GM12878 (cell line): ENCODE data around the gene OPN1SW. TPM values are rescaled to one million over a fixed set of nuclear protein-coding genes. Genes with fewer than 3 reads are reported as not detected.

ENCODE experiments used
- ATAC-seq: fragments of 200-7000 bp; cut with Tn5 transposase; 3 replicates; pipeline ENCODE4 v1.9.1; 2020; ENCODE audit warnings: mild to moderate bottlenecking, moderate library complexity
- BruUV-seq: library from RNA; stranded (reverse); fragments of 400-500 nt; replicated peaks from 2 replicates; lab custom pipeline; 2021; lab: Mats Ljungman, UMichigan
- CTCF ChIA-PET: fragments of 300-600 bp; sonication (Branson Sonifier 250); formaldehyde crosslinking; extraction: SDS; loops from one replicate; lab custom pipeline; 2021; ENCODE audit warnings: inconsistent platforms; lab: Yijun Ruan, JAX
- POLR2A ChIA-PET: fragments of 350-600 bp; formaldehyde crosslinking; extraction: SDS; loops from one replicate; lab custom pipeline; 2021; ENCODE audit warnings: inconsistent platforms; lab: Charles Lee
- RAD21 ChIA-PET: fragments of 300-600 bp; sonication (Branson Sonifier 250); formaldehyde crosslinking; loops from one replicate; lab custom pipeline; 2023; ENCODE audit warnings: antibody characterized with exemption; ENCODE audit not compliant: unreplicated experiment; lab: Charles Lee
- SMC1A ChIA-PET: fragments of 300-600 bp; sonication (Branson Sonifier 250); formaldehyde crosslinking; loops from one replicate; lab custom pipeline; 2023; ENCODE audit not compliant: unreplicated experiment, uncharacterized antibody; lab: Charles Lee
- DNase-seq: peaks from one replicate; pipeline ENCODE4 v3.0.0-alpha.2; 2011; ENCODE audit warnings: low read depth, low spot score
- FAIRE-seq: peaks from 3 replicates; lab custom pipeline; 2011; peaks lifted over from hg19 to GRCh38; lab: Jason Lieb, UNC
- H2AFZ ChIP-seq: 2 replicates; pipeline ENCODE4 v1.6.0; 2011; ENCODE audit warnings: low read depth, low read length, control low read depth; ENCODE audit not compliant: control insufficient read depth
- H3K27ac ChIP-seq: 2 replicates; pipeline ENCODE4 v1.5.1; 2011; ENCODE audit warnings: control low read depth; ENCODE audit not compliant: control insufficient read depth, insufficient read depth
- H3K27me3 ChIP-seq, 2 experiments: replicated peaks in 1 of 2; 2 replicates each; pipeline versions ENCODE4 v1.6.0 to v1.6.1; 2011; ENCODE audit warnings: low read length in 1 of 2; ENCODE audit not compliant: control insufficient read depth in 2 of 2, insufficient read depth in 2 of 2
- H3K36me3 ChIP-seq, 2 experiments: 2 replicates each; pipeline ENCODE4 v1.5.1; 2011; ENCODE audit warnings: low read length in 1 of 2; ENCODE audit not compliant: control insufficient read depth in 2 of 2, insufficient read depth in 2 of 2
- H3K4me1 ChIP-seq: 2 replicates; pipeline ENCODE4 v1.6.1; 2011; ENCODE audit warnings: mild to moderate bottlenecking, low read length, moderate library complexity, mixed read lengths; ENCODE audit not compliant: control insufficient read depth, insufficient read depth
- H3K4me2 ChIP-seq: 2 replicates; pipeline ENCODE4 v1.6.0; 2011; ENCODE audit warnings: control low read depth; ENCODE audit not compliant: control insufficient read depth, insufficient read depth
- H3K4me3 ChIP-seq: fragments of 200-600 bp; sonication (generic); 2 replicates; pipeline ENCODE4 v1.5.1; 2016
- H3K79me2 ChIP-seq: 2 replicates; pipeline ENCODE4 v1.6.0; 2011; ENCODE audit warnings: low read length; ENCODE audit not compliant: control insufficient read depth, insufficient read depth
- H3K9ac ChIP-seq: 2 replicates; pipeline ENCODE4 v1.8.0; 2011; ENCODE audit warnings: low read length, control low read depth, mixed read lengths; ENCODE audit not compliant: control insufficient read depth, insufficient read depth
- H3K9me3 ChIP-seq: replicated peaks from 3 replicates; pipeline ENCODE4 v1.5.1; 2011; ENCODE audit warnings: mild to moderate bottlenecking, low read length; ENCODE audit not compliant: control insufficient read depth, insufficient read depth
- H4K20me1 ChIP-seq: 2 replicates; pipeline ENCODE4 v1.6.0; 2011; ENCODE audit not compliant: control insufficient read depth, insufficient read depth
- ATF7 ChIP-seq: fragments of 450-650 bp; IDR thresholded peaks from 2 replicates; pipeline ENCODE4 v1.6.1; 2016; ENCODE audit warnings: low read depth, mild to moderate bottlenecking
- EGR1 ChIP-seq, 2 experiments: IDR thresholded peaks; 1 replicate in 1 of 2; 2 replicates in 1 of 2; pipeline ENCODE4 v1.6.1; 2011 to 2012; ENCODE audit warnings: low read depth in 2 of 2, low read length in 2 of 2, borderline replicate concordance in 1 of 2, mild to moderate bottlenecking in 1 of 2, moderate library complexity in 1 of 2
- FOXM1 ChIP-seq: IDR thresholded peaks from 2 replicates; pipeline ENCODE4 v1.6.1; 2012; ENCODE audit warnings: low read depth, mild to moderate bottlenecking, inconsistent platforms, low read length, moderate library complexity
- HDGF ChIP-seq: fragments of 450-650 bp; IDR thresholded peaks from 2 replicates; pipeline ENCODE4 v1.6.1; 2016; ENCODE audit warnings: antibody characterized with exemption
- POLR2A ChIP-seq: IDR thresholded peaks from 2 replicates; pipeline ENCODE4 v1.6.1; 2011; ENCODE audit warnings: low read depth, mild to moderate bottlenecking, low read length
- SPI1 ChIP-seq: IDR thresholded peaks from 2 replicates; pipeline ENCODE4 v1.6.1; 2011; ENCODE audit warnings: low read depth, mild to moderate bottlenecking, low read length, moderate library complexity, borderline replicate concordance; ENCODE audit not compliant: insufficient read depth
- TBL1XR1 ChIP-seq: IDR thresholded peaks from 2 replicates; pipeline ENCODE4 v1.6.1; 2012; ENCODE audit warnings: low read depth, low read length, improper control_type of control experiment
- ZNF217 ChIP-seq: fragments of 450-650 bp; IDR thresholded peaks from 2 replicates; pipeline ENCODE4 v1.6.1; 2017; ENCODE audit warnings: antibody characterized with exemption, mild to moderate bottlenecking
- ZNF24 ChIP-seq: fragments of 450-650 bp; IDR thresholded peaks from 2 replicates; pipeline ENCODE4 v1.6.1; 2017; ENCODE audit warnings: antibody characterized with exemption, mild to moderate bottlenecking
- in situ Hi-C: fragments of 300-500 bp; cut with MboI; formaldehyde crosslinking; loops from 9 replicates; pipeline ENCODE4 v1.14.3; 2018; ENCODE audit warnings: mixed read lengths
- intact Hi-C: fragments of 100-400 bp; cut with micrococcal nuclease; formaldehyde crosslinking; loops from one replicate; pipeline ENCODE4 v1.14.2; 2022; ENCODE audit not compliant: unreplicated experiment
- polyA plus RNA-seq, 11 experiments: library from polyadenylated mRNA; depleted of rRNA in 4 of 11; unstranded in 6 of 11; stranded (reverse) in 5 of 11; fragments of >200 nt; fragmentation: Nextera tagmentation in 4 of 11; fragmentation: Illumina TruSeq in 1 of 11; extraction: Ambion mirVana in 4 of 11; extraction: Trizol in 1 of 11; gene quantifications; 1 replicate in 1 of 11; 2 replicates in 10 of 11; pipeline versions ENCODE4 v1.2.1 to v1.2.3, GENCODE V29; 2011 to 2016; ENCODE audit warnings: inconsistent platforms in 2 of 11, missing spikeins in 2 of 11, low read depth in 1 of 11
- total RNA-seq, 4 experiments: library from RNA; depleted of rRNA in 3 of 4; stranded (reverse); fragments of >200 nt in 3 of 4; fragmentation: Illumina TruSeq in 1 of 4; extraction: Trizol in 1 of 4; gene quantifications; 2 replicates each; pipeline versions ENCODE4 v1.2.1 to v1.2.3, GENCODE V29; 2013 to 2021
- TF ChIP-seq, protein P1 (sequence below): IDR thresholded peaks from 2 replicates; pipeline ENCODE4 v1.6.1; 2011; ENCODE audit warnings: mild to moderate bottlenecking, low read depth, low read length, moderate library complexity; ENCODE audit not compliant: insufficient replicate concordance
- TF ChIP-seq, protein P2 (sequence below): IDR thresholded peaks from 2 replicates; pipeline ENCODE4 v1.6.1; 2011; ENCODE audit warnings: borderline replicate concordance, low read depth, mild to moderate bottlenecking, moderate library complexity, low read length; ENCODE audit not compliant: insufficient read depth, poor library complexity, severe bottlenecking
- TF ChIP-seq, protein P3 (sequence below): fragments of 150-350 bp; IDR thresholded peaks from 2 replicates; pipeline ENCODE4 v1.6.1; 2016; ENCODE audit warnings: low read depth, low read length

The OPN1SW gene
- total and polyA plus RNA-seq, 10 of the 15 experiments (the other 5 are each of a cell fraction or from before 2014, with no cell fraction given): 0.11 to 0.35 (median 0.19) TPM; not detected in 6

DNA sequence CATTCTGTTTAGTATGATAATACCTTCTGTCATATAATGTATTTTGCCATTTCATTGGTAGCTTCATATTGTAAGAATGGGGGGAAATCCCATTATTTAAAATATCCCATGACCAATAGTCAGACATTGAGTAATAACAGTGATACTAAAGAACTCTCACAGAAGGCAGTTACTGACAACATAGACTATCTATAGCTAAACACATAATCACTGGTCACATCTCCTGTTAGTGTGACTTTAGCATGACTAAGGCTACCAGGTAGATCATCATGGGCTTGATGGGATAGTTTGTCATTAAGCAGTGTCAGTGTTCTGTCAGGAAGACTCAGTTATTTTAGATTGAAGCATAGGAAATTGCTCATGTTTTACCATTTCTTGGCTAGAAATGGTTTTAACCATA lies 16.4 kb downstream of the OPN1SW start:
- CTCF ChIA-PET: no interaction called here
- FAIRE-seq: no peak

More for the DNA sequence above, 16.4 kb downstream of the OPN1SW start:
- in situ Hi-C loops: no loop called here
- POLR2A ChIA-PET: interaction anchor here (0.6 to 0.7 kb wide), 2 partner anchors 22 to 896 kb away, joined by 3 read pairs; no protein-coding TSS in a partner anchor
- no peak overlapping the region for H3K4me3 ChIP-seq
- no peak overlapping the region for H3K4me2 ChIP-seq
- H2AFZ ChIP-seq: no peak overlapping the region
- H4K20me1 ChIP-seq: no peaks in the 10 kb centered on the region
- H3K9ac ChIP-seq: no peak overlapping the region
- SMC1A ChIA-PET: interaction anchor here (1.3 kb wide), 1 partner anchor 19 kb away, joined by 4 read pairs; no protein-coding TSS in a partner anchor
- no TSS peak for BruUV-seq
- H3K36me3 ChIP-seq: peaks cover 2 to 32% of the 10 kb centered on the region in 2 experiments
- ATAC-seq (no peak), DNase-seq (no peak)
- RAD21 ChIA-PET: no interaction called here
- H3K27ac ChIP-seq: no peak overlapping the region
- intact Hi-C loops: no loop called here
- H3K79me2 ChIP-seq: no peaks in the 10 kb centered on the region
- TF ChIP-seq, protein P1, sequence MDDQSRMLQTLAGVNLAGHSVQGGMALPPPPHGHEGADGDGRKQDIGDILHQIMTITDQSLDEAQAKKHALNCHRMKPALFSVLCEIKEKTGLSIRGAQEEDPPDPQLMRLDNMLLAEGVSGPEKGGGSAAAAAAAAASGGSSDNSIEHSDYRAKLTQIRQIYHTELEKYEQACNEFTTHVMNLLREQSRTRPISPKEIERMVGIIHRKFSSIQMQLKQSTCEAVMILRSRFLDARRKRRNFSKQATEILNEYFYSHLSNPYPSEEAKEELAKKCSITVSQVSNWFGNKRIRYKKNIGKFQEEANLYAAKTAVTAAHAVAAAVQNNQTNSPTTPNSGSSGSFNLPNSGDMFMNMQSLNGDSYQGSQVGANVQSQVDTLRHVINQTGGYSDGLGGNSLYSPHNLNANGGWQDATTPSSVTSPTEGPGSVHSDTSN: no peak
- TF ChIP-seq POLR2A: no peak
- TF ChIP-seq SPI1: no peak
- no peak for TF ChIP-seq ATF7
- no peak for TF ChIP-seq EGR1 (IDR thresholded peaks at IDR 0.05; ENCODE audit: borderline replicate concordance in 1 of 2, low read depth in 2 of 2, low read length in 2 of 2)
- TF ChIP-seq, protein P2, sequence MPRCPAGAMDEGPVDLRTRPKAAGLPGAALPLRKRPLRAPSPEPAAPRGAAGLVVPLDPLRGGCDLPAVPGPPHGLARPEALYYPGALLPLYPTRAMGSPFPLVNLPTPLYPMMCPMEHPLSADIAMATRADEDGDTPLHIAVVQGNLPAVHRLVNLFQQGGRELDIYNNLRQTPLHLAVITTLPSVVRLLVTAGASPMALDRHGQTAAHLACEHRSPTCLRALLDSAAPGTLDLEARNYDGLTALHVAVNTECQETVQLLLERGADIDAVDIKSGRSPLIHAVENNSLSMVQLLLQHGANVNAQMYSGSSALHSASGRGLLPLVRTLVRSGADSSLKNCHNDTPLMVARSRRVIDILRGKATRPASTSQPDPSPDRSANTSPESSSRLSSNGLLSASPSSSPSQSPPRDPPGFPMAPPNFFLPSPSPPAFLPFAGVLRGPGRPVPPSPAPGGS: no peak
- no peak for TF ChIP-seq FOXM1
- TF ChIP-seq ZNF24: no peak
- TF ChIP-seq HDGF: no peak
- TF ChIP-seq TBL1XR1: no peak
- TF ChIP-seq, protein P3, sequence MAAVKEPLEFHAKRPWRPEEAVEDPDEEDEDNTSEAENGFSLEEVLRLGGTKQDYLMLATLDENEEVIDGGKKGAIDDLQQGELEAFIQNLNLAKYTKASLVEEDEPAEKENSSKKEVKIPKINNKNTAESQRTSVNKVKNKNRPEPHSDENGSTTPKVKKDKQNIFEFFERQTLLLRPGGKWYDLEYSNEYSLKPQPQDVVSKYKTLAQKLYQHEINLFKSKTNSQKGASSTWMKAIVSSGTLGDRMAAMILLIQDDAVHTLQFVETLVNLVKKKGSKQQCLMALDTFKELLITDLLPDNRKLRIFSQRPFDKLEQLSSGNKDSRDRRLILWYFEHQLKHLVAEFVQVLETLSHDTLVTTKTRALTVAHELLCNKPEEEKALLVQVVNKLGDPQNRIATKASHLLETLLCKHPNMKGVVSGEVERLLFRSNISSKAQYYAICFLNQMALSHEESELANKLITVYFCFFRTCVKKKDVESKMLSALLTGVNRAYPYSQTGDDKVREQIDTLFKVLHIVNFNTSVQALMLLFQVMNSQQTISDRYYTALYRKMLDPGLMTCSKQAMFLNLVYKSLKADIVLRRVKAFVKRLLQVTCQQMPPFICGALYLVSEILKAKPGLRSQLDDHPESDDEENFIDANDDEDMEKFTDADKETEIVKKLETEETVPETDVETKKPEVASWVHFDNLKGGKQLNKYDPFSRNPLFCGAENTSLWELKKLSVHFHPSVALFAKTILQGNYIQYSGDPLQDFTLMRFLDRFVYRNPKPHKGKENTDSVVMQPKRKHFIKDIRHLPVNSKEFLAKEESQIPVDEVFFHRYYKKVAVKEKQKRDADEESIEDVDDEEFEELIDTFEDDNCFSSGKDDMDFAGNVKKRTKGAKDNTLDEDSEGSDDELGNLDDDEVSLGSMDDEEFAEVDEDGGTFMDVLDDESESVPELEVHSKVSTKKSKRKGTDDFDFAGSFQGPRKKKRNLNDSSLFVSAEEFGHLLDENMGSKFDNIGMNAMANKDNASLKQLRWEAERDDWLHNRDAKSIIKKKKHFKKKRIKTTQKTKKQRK: no peak
- TF ChIP-seq ZNF217: no peak
- no peaks in the 10 kb centered on the region for H3K27me3 ChIP-seq
- H3K9me3 ChIP-seq: no peaks in the 10 kb centered on the region
- H3K4me1 ChIP-seq: no peaks in the 10 kb centered on the region
